Measurements from ENCODE around the gene ZNF496. TPM values are rescaled to one million over a fixed set of nuclear protein-coding genes. Genes with fewer than 3 reads are reported as not detected.

Gene ZNF496
- total RNA-seq, 1 experiment from 2014 or later, result 66.5 TPM

DNA sequence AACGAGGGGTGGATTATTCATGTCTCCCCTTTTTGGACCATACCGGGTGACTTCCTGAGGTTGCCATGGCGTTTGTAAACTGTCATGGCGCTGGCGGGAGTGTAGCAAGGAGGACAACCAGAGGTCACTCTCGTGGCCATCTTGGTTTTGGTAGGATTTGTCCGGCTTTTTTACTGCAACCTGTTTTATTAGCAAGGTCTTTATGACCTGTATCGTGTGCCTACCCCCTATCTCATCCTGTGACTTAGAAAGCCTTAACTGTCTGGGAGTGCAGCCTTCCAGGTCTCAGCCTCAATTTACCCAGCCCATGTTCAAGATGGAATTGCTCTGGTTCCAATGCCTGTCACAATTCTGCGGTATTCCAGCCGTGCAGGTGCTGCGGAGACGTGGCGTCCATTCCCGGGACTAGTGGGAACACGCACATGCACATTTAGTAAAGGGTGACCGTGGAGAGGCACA, 40.2 kb upstream of the ZNF496 start:
- H3K4me1 Mint-ChIP-seq, result peaks cover 54 to 59% of the 10 kb centered on the region in 2 experiments
- H3K23me2 ChIP-seq (ENCODE audit: insufficient read length, low read depth, low read length, poor library complexity, severe bottlenecking), result peaks cover 8% of the 10 kb centered on the region
- H3T11ph ChIP-seq (ENCODE audit: low read length), result no peak overlapping the region
- H2BK20ac ChIP-seq (ENCODE audit: low read depth, low read length, poor library complexity, severe bottlenecking), result no peak overlapping the region
- H3K36me3 Mint-ChIP-seq (ENCODE audit: insufficient read depth in 1 of 3, low read depth in 3 of 3), result peaks cover 4 to 7% (median 7%) of the 10 kb centered on the region in 3 experiments; a peak in 5 of 7 replicates
- H3K4ac ChIP-seq (ENCODE audit: low read depth, low read length), result no peak overlapping the region
- H2AK5ac ChIP-seq (ENCODE audit: insufficient read length, low read length), result no peak overlapping the region
- peaks cover 6% of the 10 kb centered on the region for H3K27me3 Mint-ChIP-seq (ENCODE audit: low read depth)
- H3K27me3 ChIP-seq (ENCODE audit: insufficient read depth, low read length), result no peaks in the 10 kb centered on the region
- no peaks in the 10 kb centered on the region for H3K79me1 ChIP-seq (ENCODE audit: insufficient read depth, low read depth, low read length, poor library complexity, severe bottlenecking)
- H4K91ac ChIP-seq (ENCODE audit: insufficient read length, low read depth, low read length), result no peak overlapping the region
- WGBS (ENCODE audit: extremely low coverage, insufficient read length, low lambda C conversion rate), result no CpG with 5 or more reads among the region's 16 CpGs
- H3K4me1 ChIP-seq (ENCODE audit: insufficient read depth, low read length), result peaks cover 7% of the 10 kb centered on the region; the same call in 1 of the 2 replicates
- H3K9ac ChIP-seq (ENCODE audit: extremely low read depth, insufficient read length, low read length), result no peak overlapping the region
- H3K4me2 ChIP-seq (ENCODE audit: insufficient read depth, insufficient read length, low read length), result no peak overlapping the region
- H3K9me3 Mint-ChIP-seq, result peaks cover 5 to 9% of the 10 kb centered on the region in 2 experiments
- no peak overlapping the region for H3K18ac ChIP-seq (ENCODE audit: insufficient read length, low read depth, low read length)
- no peak overlapping the region for H3K27ac ChIP-seq (ENCODE audit: insufficient read length, low read depth, low read length)
- H3K56ac ChIP-seq (ENCODE audit: insufficient read length, low read depth, low read length), result no peak overlapping the region
- H2BK120ac ChIP-seq (ENCODE audit: low read depth, low read length, poor library complexity, severe bottlenecking), result no peak overlapping the region
- H3K4me3 Mint-ChIP-seq, result no peak overlapping the region
- no peaks in the 10 kb centered on the region for H3K9me3 ChIP-seq (ENCODE audit: control insufficient read depth, low read depth, low read length)
- H2AFZ ChIP-seq (ENCODE audit: low read length), result no peak overlapping the region
- no peak for DNase-seq
- no peaks in the 10 kb centered on the region for H4K20me1 ChIP-seq (ENCODE audit: control insufficient read depth, insufficient read depth, insufficient read length)
- no peak overlapping the region for H2BK5ac ChIP-seq (ENCODE audit: insufficient read length, low read length)
- no peak overlapping the region for H2BK12ac ChIP-seq (ENCODE audit: insufficient read length, low read depth, low read length)
- H3K79me2 ChIP-seq (ENCODE audit: insufficient read depth, low read length), result no peaks in the 10 kb centered on the region
- H3K23ac ChIP-seq (ENCODE audit: insufficient read length, low read depth, low read length), result no peak overlapping the region
- H4K8ac ChIP-seq (replicated peaks; ENCODE audit: insufficient read length, low read depth, low read length), result no peak overlapping the region
- H2BK15ac ChIP-seq (ENCODE audit: low read depth, low read length), result no peak overlapping the region
- H3K14ac ChIP-seq (ENCODE audit: insufficient read depth, low read length), result no peak overlapping the region
- H3K27ac Mint-ChIP-seq, result peak overlapping the region in 2 of 3 experiments; percentile 47 to 89; a peak in 2 of 7 replicates
- H4K5ac ChIP-seq (ENCODE audit: insufficient read length, low read depth, low read length), result no peak overlapping the region
- TF ChIP-seq, protein P1, sequence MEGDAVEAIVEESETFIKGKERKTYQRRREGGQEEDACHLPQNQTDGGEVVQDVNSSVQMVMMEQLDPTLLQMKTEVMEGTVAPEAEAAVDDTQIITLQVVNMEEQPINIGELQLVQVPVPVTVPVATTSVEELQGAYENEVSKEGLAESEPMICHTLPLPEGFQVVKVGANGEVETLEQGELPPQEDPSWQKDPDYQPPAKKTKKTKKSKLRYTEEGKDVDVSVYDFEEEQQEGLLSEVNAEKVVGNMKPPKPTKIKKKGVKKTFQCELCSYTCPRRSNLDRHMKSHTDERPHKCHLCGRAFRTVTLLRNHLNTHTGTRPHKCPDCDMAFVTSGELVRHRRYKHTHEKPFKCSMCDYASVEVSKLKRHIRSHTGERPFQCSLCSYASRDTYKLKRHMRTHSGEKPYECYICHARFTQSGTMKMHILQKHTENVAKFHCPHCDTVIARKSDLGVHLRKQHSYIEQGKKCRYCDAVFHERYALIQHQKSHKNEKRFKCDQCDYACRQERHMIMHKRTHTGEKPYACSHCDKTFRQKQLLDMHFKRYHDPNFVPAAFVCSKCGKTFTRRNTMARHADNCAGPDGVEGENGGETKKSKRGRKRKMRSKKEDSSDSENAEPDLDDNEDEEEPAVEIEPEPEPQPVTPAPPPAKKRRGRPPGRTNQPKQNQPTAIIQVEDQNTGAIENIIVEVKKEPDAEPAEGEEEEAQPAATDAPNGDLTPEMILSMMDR (conservative IDR thresholded peaks at IDR 0.05), result no peak

Data from H9 (cell line).